ENCODE measurements around the gene ZFAND3.

Gene ZFAND3

GRCh38 chr6:37848371-37848770 lies 28.8 kb downstream of the ZFAND3 start:
- no peaks in the 10 kb centered on the region for H3K9me3 ChIP-seq (ENCODE audit: control insufficient read depth, insufficient read depth, low read length)
- no peaks in the 10 kb centered on the region for H3K4me1 ChIP-seq (ENCODE audit: control insufficient read depth, insufficient read depth, low read length)
- no peaks in the 10 kb centered on the region for H3K36me3 ChIP-seq (ENCODE audit: control insufficient read depth, insufficient read depth, low read length)
- H3K27me3 ChIP-seq (ENCODE audit: control insufficient read depth, insufficient read depth, low read length), result no peaks in the 10 kb centered on the region
- WGBS (ENCODE audit: insufficient coverage, insufficient read length), result no CpG with 5 or more reads among the region's 4 CpGs
- no peak for DNase-seq (ENCODE audit: low read depth, low spot score)
- H3K4me3 ChIP-seq (ENCODE audit: low read length), result no peak overlapping the region
- H3K27ac ChIP-seq (ENCODE audit: low read length), result no peak overlapping the region

GRCh38 chr6:37850260-37850659 lies 30.7 kb downstream of the ZFAND3 start:
- DNase-seq (ENCODE audit: low read depth, low spot score), result no peak
- WGBS (ENCODE audit: insufficient coverage, insufficient read length), result no CpG with 5 or more reads among the region's 4 CpGs

GRCh38 chr6:37850728-37851285 lies 31.3 kb downstream of the ZFAND3 start:
- WGBS (ENCODE audit: insufficient coverage, insufficient read length), result no CpG with 5 or more reads among the region's 9 CpGs

More at GRCh38 chr6:37850260-37850659, 30.7 kb downstream of the ZFAND3 start:
- Histone ChIP-seq H3K27me3 (ENCODE audit: control insufficient read depth, insufficient read depth, low read length) (no peaks in the 10 kb centered on the region), H3K9me3 (ENCODE audit: control insufficient read depth, insufficient read depth, low read length) (no peaks in the 10 kb centered on the region), H3K4me3 (ENCODE audit: low read length) (no peak overlapping the region), H3K27ac (ENCODE audit: low read length) (no peak overlapping the region), H3K36me3 (ENCODE audit: control insufficient read depth, insufficient read depth, low read length) (no peaks in the 10 kb centered on the region), H3K4me1 (ENCODE audit: control insufficient read depth, insufficient read depth, low read length) (no peaks in the 10 kb centered on the region)

GRCh38 chr6:37851997-37852524 lies 32.5 kb downstream of the ZFAND3 start:
- WGBS (ENCODE audit: insufficient coverage, insufficient read length), result no CpG with 5 or more reads among the region's 1 CpG
- no peaks in the 10 kb centered on the region for H3K4me1 ChIP-seq (ENCODE audit: control insufficient read depth, insufficient read depth, low read length)
- no peaks in the 10 kb centered on the region for H3K27me3 ChIP-seq (ENCODE audit: control insufficient read depth, insufficient read depth, low read length)
- DNase-seq (ENCODE audit: low read depth, low spot score), result no peak
- no peak overlapping the region for H3K27ac ChIP-seq (ENCODE audit: low read length)
- no peaks in the 10 kb centered on the region for H3K9me3 ChIP-seq (ENCODE audit: control insufficient read depth, insufficient read depth, low read length)
- H3K36me3 ChIP-seq (ENCODE audit: control insufficient read depth, insufficient read depth, low read length), result no peaks in the 10 kb centered on the region
- no peak overlapping the region for H3K4me3 ChIP-seq (ENCODE audit: low read length)

More at GRCh38 chr6:37850728-37851285, 31.3 kb downstream of the ZFAND3 start:
- DNase-seq (ENCODE audit: low read depth, low spot score), result no peak
- Histone ChIP-seq H3K4me3 (ENCODE audit: low read length) (no peak overlapping the region), H3K4me1 (ENCODE audit: control insufficient read depth, insufficient read depth, low read length) (no peaks in the 10 kb centered on the region), H3K27ac (ENCODE audit: low read length) (no peak overlapping the region), H3K9me3 (ENCODE audit: control insufficient read depth, insufficient read depth, low read length) (no peaks in the 10 kb centered on the region), H3K27me3 (ENCODE audit: control insufficient read depth, insufficient read depth, low read length) (no peaks in the 10 kb centered on the region), H3K36me3 (ENCODE audit: control insufficient read depth, insufficient read depth, low read length) (no peaks in the 10 kb centered on the region)

GRCh38 chr6:37856285-37856684 lies 36.8 kb downstream of the ZFAND3 start:
- no CpG with 5 or more reads among the region's 2 CpGs for WGBS (ENCODE audit: insufficient coverage, insufficient read length)
- DNase-seq (ENCODE audit: low read depth, low spot score), result no peak
- H3K4me3 ChIP-seq (ENCODE audit: low read length), result no peak overlapping the region
- no peaks in the 10 kb centered on the region for H3K36me3 ChIP-seq (ENCODE audit: control insufficient read depth, insufficient read depth, low read length)
- H3K27ac ChIP-seq (ENCODE audit: low read length), result no peak overlapping the region
- no peaks in the 10 kb centered on the region for H3K27me3 ChIP-seq (ENCODE audit: control insufficient read depth, insufficient read depth, low read length)
- H3K4me1 ChIP-seq (ENCODE audit: control insufficient read depth, insufficient read depth, low read length), result no peaks in the 10 kb centered on the region
- H3K9me3 ChIP-seq (ENCODE audit: control insufficient read depth, insufficient read depth, low read length), result no peaks in the 10 kb centered on the region

- Histone ChIP-seq H3K27me3 (ENCODE audit: control insufficient read depth, insufficient read depth, low read length) (no peaks in the 10 kb centered on the region), H3K36me3 (ENCODE audit: control insufficient read depth, insufficient read depth, low read length) (no peaks in the 10 kb centered on the region), H3K4me3 (ENCODE audit: low read length) (no peak overlapping the region), H3K27ac (ENCODE audit: low read length) (no peak overlapping the region), H3K4me1 (ENCODE audit: control insufficient read depth, insufficient read depth, low read length) (no peaks in the 10 kb centered on the region), H3K9me3 (ENCODE audit: control insufficient read depth, insufficient read depth, low read length) (no peaks in the 10 kb centered on the region)
- no CpG with 5 or more reads among the region's 3 CpGs for WGBS (ENCODE audit: insufficient coverage, insufficient read length)
- no peak for DNase-seq (ENCODE audit: low read depth, low spot score)
These were observed 38.8 kb downstream of the ZFAND3 start for GRCh38 chr6:37858363-37858762.

GRCh38 chr6:37860226-37860839 lies 40.8 kb downstream of the ZFAND3 start:
- WGBS (ENCODE audit: insufficient coverage, insufficient read length), result no CpG with 5 or more reads among the region's 1 CpG
- H3K9me3 ChIP-seq (ENCODE audit: control insufficient read depth, insufficient read depth, low read length), result no peaks in the 10 kb centered on the region
- no peaks in the 10 kb centered on the region for H3K36me3 ChIP-seq (ENCODE audit: control insufficient read depth, insufficient read depth, low read length)
- H3K27me3 ChIP-seq (ENCODE audit: control insufficient read depth, insufficient read depth, low read length), result no peaks in the 10 kb centered on the region
- H3K4me3 ChIP-seq (ENCODE audit: low read length), result no peak overlapping the region
- DNase-seq (ENCODE audit: low read depth, low spot score), result no peak
- H3K4me1 ChIP-seq (ENCODE audit: control insufficient read depth, insufficient read depth, low read length), result no peaks in the 10 kb centered on the region
- no peak overlapping the region for H3K27ac ChIP-seq (ENCODE audit: low read length)

- DNase-seq (ENCODE audit: low read depth, low spot score), result no peak
- H3K27me3 ChIP-seq (ENCODE audit: control insufficient read depth, insufficient read depth, low read length), result no peaks in the 10 kb centered on the region
- no peak overlapping the region for H3K27ac ChIP-seq (ENCODE audit: low read length)
- no peaks in the 10 kb centered on the region for H3K36me3 ChIP-seq (ENCODE audit: control insufficient read depth, insufficient read depth, low read length)
- H3K4me1 ChIP-seq (ENCODE audit: control insufficient read depth, insufficient read depth, low read length), result no peaks in the 10 kb centered on the region
- H3K9me3 ChIP-seq (ENCODE audit: control insufficient read depth, insufficient read depth, low read length), result no peaks in the 10 kb centered on the region
- WGBS (ENCODE audit: insufficient coverage, insufficient read length), result 100% methylated on average over 1 of the region's 2 CpGs
- no peak overlapping the region for H3K4me3 ChIP-seq (ENCODE audit: low read length)
These were observed 41.9 kb downstream of the ZFAND3 start for GRCh38 chr6:37861452-37861851.

- DNase-seq (ENCODE audit: low read depth, low spot score), result no peak
- Histone ChIP-seq H3K4me3 (ENCODE audit: low read length) (no peak overlapping the region), H3K9me3 (ENCODE audit: control insufficient read depth, insufficient read depth, low read length) (no peaks in the 10 kb centered on the region), H3K27me3 (ENCODE audit: control insufficient read depth, insufficient read depth, low read length) (no peaks in the 10 kb centered on the region), H3K27ac (ENCODE audit: low read length) (no peak overlapping the region), H3K36me3 (ENCODE audit: control insufficient read depth, insufficient read depth, low read length) (no peaks in the 10 kb centered on the region), H3K4me1 (ENCODE audit: control insufficient read depth, insufficient read depth, low read length) (no peaks in the 10 kb centered on the region)
- no CpG with 5 or more reads among the region's 4 CpGs for WGBS (ENCODE audit: insufficient coverage, insufficient read length)
These were observed 42.9 kb downstream of the ZFAND3 start for GRCh38 chr6:37862430-37862829.

- no peaks in the 10 kb centered on the region for H3K27me3 ChIP-seq (ENCODE audit: control insufficient read depth, insufficient read depth, low read length)
- no CpG with 5 or more reads among the region's 2 CpGs for WGBS (ENCODE audit: insufficient coverage, insufficient read length)
- no peaks in the 10 kb centered on the region for H3K36me3 ChIP-seq (ENCODE audit: control insufficient read depth, insufficient read depth, low read length)
- H3K27ac ChIP-seq (ENCODE audit: low read length), result no peak overlapping the region
- H3K4me3 ChIP-seq (ENCODE audit: low read length), result no peak overlapping the region
- H3K4me1 ChIP-seq (ENCODE audit: control insufficient read depth, insufficient read depth, low read length), result no peaks in the 10 kb centered on the region
- H3K9me3 ChIP-seq (ENCODE audit: control insufficient read depth, insufficient read depth, low read length), result no peaks in the 10 kb centered on the region
- DNase-seq (ENCODE audit: low read depth, low spot score), result no peak
These were observed 43.5 kb downstream of the ZFAND3 start for GRCh38 chr6:37862992-37863391.

- no peak overlapping the region for H3K4me3 ChIP-seq (ENCODE audit: low read length)
- peaks cover 2% of the 10 kb centered on the region; the same call in 1 of the 2 replicates for H3K4me1 ChIP-seq (ENCODE audit: control insufficient read depth, insufficient read depth, low read length)
- H3K36me3 ChIP-seq (ENCODE audit: control insufficient read depth, insufficient read depth, low read length), result no peaks in the 10 kb centered on the region
- H3K27ac ChIP-seq (ENCODE audit: low read length), result no peak overlapping the region
- no peak for DNase-seq (ENCODE audit: low read depth, low spot score)
- no peaks in the 10 kb centered on the region for H3K27me3 ChIP-seq (ENCODE audit: control insufficient read depth, insufficient read depth, low read length)
- H3K9me3 ChIP-seq (ENCODE audit: control insufficient read depth, insufficient read depth, low read length), result no peaks in the 10 kb centered on the region
These were observed 44.7 kb downstream of the ZFAND3 start for GRCh38 chr6:37864250-37864649.

All from iPS DF 6.9 (cell line).